Uterus (tissue), 2 donors: ENCODE measurements around the gene GLRA3.

Experiments used
- POLR2A ChIP-seq, 2 donors: fragments of 450-650 bp; IDR thresholded peaks; one replicate each; pipeline ENCODE4 v1.6.1; 2016; ENCODE audit warnings: antibody characterized with exemption in 2 of 2, mild to moderate bottlenecking in 1 of 2, moderate library complexity in 1 of 2
- TF ChIP-seq, protein P1 (sequence below), 4 experiments: fragments of 200-600 bp in 2 of 4; fragments of 450-650 bp in 2 of 4; sonication (generic) in 2 of 4; IDR thresholded peaks; one replicate each; pipeline ENCODE4 v1.5.1; 2016 to 2019; ENCODE audit warnings: antibody characterized with exemption in 4 of 4, mild to moderate bottlenecking in 2 of 4, moderate library complexity in 1 of 4

DNA sequence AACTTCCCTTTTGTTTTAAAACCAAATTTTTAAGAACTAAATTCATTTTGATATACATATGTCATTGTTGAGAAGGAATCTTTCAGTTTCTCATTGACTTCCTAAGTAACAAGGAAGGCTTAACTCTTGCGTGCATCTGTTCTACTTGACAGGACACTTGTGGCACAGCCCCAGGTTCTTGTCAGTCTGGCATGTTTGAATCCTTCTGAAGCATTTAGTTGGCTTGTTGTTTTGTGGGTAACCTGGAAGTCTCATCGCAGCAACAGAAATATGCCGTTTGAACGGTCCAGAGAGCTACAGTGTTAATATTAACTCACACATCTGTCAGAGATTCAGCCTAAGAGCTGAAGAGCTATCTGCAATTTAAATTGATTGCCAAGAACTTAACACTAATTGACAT lies 76.0 kb downstream of the GLRA3 start:
- TF ChIP-seq POLR2A (IDR thresholded peaks at IDR 0.05), result no peak
- TF ChIP-seq, protein P1, sequence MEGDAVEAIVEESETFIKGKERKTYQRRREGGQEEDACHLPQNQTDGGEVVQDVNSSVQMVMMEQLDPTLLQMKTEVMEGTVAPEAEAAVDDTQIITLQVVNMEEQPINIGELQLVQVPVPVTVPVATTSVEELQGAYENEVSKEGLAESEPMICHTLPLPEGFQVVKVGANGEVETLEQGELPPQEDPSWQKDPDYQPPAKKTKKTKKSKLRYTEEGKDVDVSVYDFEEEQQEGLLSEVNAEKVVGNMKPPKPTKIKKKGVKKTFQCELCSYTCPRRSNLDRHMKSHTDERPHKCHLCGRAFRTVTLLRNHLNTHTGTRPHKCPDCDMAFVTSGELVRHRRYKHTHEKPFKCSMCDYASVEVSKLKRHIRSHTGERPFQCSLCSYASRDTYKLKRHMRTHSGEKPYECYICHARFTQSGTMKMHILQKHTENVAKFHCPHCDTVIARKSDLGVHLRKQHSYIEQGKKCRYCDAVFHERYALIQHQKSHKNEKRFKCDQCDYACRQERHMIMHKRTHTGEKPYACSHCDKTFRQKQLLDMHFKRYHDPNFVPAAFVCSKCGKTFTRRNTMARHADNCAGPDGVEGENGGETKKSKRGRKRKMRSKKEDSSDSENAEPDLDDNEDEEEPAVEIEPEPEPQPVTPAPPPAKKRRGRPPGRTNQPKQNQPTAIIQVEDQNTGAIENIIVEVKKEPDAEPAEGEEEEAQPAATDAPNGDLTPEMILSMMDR (IDR thresholded peaks at IDR 0.05), result no peak
